Measurements from ENCODE around the gene ITGB1BP1. TPM values are rescaled to one million over a fixed set of nuclear protein-coding genes. Genes with fewer than 3 reads are reported as not detected.

The ITGB1BP1 gene
- total RNA-seq, 4 donors from 2014 or later: 21.4 to 28.0 (median 26.4) TPM

DNA sequence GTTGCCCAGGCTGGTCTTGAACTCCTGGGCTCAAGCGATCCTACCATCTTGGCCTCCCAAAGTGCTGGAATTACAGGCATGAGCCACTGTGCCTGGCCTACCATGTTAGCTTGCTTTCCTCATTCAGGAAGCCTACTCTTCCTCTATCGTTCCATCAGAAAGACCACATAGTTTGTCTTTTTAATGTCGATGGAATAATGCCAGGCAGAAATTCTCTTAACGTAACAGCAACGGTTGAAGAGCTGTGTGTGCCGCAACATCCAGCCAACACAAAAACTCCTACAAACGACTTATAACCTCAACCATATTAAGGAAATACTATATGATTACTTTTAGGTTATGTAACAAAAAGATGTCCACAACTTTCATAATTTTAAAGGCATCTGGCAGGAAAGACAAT, 10.5 kb downstream of the ITGB1BP1 start:
- no peak for TF ChIP-seq POLR2A (IDR thresholded peaks at IDR 0.05)
- TF ChIP-seq, protein P1, sequence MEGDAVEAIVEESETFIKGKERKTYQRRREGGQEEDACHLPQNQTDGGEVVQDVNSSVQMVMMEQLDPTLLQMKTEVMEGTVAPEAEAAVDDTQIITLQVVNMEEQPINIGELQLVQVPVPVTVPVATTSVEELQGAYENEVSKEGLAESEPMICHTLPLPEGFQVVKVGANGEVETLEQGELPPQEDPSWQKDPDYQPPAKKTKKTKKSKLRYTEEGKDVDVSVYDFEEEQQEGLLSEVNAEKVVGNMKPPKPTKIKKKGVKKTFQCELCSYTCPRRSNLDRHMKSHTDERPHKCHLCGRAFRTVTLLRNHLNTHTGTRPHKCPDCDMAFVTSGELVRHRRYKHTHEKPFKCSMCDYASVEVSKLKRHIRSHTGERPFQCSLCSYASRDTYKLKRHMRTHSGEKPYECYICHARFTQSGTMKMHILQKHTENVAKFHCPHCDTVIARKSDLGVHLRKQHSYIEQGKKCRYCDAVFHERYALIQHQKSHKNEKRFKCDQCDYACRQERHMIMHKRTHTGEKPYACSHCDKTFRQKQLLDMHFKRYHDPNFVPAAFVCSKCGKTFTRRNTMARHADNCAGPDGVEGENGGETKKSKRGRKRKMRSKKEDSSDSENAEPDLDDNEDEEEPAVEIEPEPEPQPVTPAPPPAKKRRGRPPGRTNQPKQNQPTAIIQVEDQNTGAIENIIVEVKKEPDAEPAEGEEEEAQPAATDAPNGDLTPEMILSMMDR (IDR thresholded peaks at IDR 0.05 in 4 of 5, conservative IDR thresholded peaks at IDR 0.05 in 1 of 5): no peak
- in situ Hi-C loops (cut with MboI; ENCODE audit: low sequenced_read_pairs in 4 of 4) (no loop called here), intact Hi-C loops (cut with DNase I; ENCODE audit: low total_unique reads) (no loop called here)
- ATAC-seq: no peak
- no peak for DNase-seq
- Histone ChIP-seq H3K4me3 (no peak overlapping the region), H3K27ac (no peak overlapping the region), H3K36me3 (peaks cover 0 to 41% of the 10 kb centered on the region in 2 donors), H3K27me3 (no peaks in the 10 kb centered on the region), H3K4me1 (no peaks in the 10 kb centered on the region), H3K9me3 (no peaks in the 10 kb centered on the region)

DNA sequence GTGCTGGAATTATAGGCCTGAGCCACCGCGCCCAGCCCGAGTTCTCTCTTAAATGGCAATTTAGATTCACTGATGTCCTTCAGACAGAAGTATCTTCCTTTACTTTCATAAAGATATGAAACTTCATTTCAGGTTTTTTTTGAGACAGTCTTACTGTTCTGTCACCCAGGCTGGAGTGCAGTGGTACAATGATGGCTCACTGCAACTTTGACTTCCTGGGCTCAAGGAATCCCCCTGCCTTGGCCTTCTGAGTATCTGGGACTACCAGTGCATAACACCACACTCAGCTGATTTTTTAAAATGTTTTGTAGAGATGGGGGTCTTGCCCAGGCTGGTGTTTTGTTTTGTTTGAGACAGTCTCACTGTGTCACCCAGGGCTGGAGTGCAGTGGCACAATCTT, 13.2 kb downstream of the ITGB1BP1 start:
- in situ Hi-C loops (cut with MboI; ENCODE audit: low sequenced_read_pairs in 4 of 4) (no loop called here), intact Hi-C loops (cut with DNase I; ENCODE audit: low total_unique reads) (no loop called here)
- no peak for ATAC-seq
- Histone ChIP-seq H3K27ac (no peak overlapping the region), H3K4me1 (no peaks in the 10 kb centered on the region), H3K36me3 (peaks cover 0 to 39% of the 10 kb centered on the region in 2 donors), H3K4me3 (no peak overlapping the region), H3K9me3 (no peaks in the 10 kb centered on the region), H3K27me3 (no peaks in the 10 kb centered on the region)
- no peak for TF ChIP-seq POLR2A (IDR thresholded peaks at IDR 0.05)
- TF ChIP-seq, protein P1 (IDR thresholded peaks at IDR 0.05 in 4 of 5, conservative IDR thresholded peaks at IDR 0.05 in 1 of 5): no peak
- no peak for DNase-seq

DNA sequence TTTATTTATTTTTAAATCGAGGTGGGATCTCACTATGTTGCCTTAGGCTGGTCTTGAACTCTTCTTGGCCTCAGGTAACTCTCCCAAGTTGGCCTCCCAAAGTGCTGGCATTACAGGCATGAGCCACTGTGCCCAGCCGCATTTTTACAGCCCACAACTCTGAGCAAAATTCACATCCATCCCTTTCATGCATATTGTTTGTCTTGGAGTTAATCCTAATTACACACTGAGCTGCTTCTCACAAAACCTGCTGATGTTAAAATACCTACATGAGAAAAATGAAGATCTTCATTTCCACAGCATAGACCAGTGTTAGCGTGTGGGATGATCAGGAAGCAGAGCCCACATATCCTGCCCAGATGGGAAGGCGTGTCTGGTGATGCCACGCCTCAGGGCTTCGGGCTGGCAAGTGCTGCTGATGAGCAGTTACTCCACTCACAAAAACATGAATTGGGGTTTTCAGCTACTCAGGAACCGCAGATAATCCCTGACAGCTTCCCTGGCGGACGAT, 14.6 kb downstream of the ITGB1BP1 start:
- Histone ChIP-seq H3K36me3 (peaks cover 0 to 36% of the 10 kb centered on the region in 2 donors), H3K4me1 (no peaks in the 10 kb centered on the region), H3K9me3 (no peaks in the 10 kb centered on the region), H3K4me3 (no peak overlapping the region), H3K27ac (no peak overlapping the region), H3K27me3 (no peaks in the 10 kb centered on the region)
- no peak for DNase-seq
- ATAC-seq: no peak
- intact Hi-C loops (cut with DNase I; ENCODE audit: low total_unique reads) (no loop called here), in situ Hi-C loops (cut with MboI; ENCODE audit: low sequenced_read_pairs in 4 of 4) (no loop called here)
- no peak for TF ChIP-seq POLR2A (IDR thresholded peaks at IDR 0.05)
- TF ChIP-seq, protein P1 (IDR thresholded peaks at IDR 0.05 in 4 of 5, conservative IDR thresholded peaks at IDR 0.05 in 1 of 5): no peak

DNA sequence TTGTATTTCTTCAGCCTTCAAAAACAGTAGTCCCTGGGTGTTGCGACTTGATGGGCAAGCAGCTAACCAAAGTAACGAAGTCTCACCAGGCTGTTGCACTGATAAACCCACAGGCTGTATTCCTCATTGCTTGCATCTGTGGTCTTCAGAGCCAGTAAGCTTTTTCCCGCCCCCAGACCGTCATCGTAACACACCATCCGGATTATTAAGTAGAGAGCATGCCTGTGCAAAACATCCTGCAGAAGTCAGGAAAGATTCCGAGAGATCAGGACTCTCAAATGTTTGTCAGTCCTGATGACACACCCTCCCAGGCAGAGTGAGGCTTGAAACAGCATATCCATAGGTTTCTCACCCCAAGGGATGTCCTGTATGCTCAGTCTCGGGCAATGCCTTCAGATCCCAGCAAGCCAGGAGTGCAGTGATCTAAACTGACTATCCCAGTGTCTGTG, 15.9 kb downstream of the ITGB1BP1 start:
- H3K4me1 ChIP-seq: no peaks in the 10 kb centered on the region
- peaks cover 0 to 28% of the 10 kb centered on the region in 2 donors for H3K36me3 ChIP-seq
- ATAC-seq (no peak), DNase-seq (no peak)
- no peak overlapping the region for H3K4me3 ChIP-seq
- no peak for TF ChIP-seq POLR2A (IDR thresholded peaks at IDR 0.05)
- TF ChIP-seq, protein P1 (IDR thresholded peaks at IDR 0.05 in 4 of 5, conservative IDR thresholded peaks at IDR 0.05 in 1 of 5): no peak
- no peaks in the 10 kb centered on the region for H3K27me3 ChIP-seq
- no peak overlapping the region for H3K27ac ChIP-seq
- H3K9me3 ChIP-seq: no peaks in the 10 kb centered on the region
- intact Hi-C loops (cut with DNase I; ENCODE audit: low total_unique reads) (no loop called here), in situ Hi-C loops (cut with MboI; ENCODE audit: low sequenced_read_pairs in 4 of 4) (no loop called here)

Data from gastrocnemius medialis (tissue), 4 donors.